HG03139 (cell line): Measurements from ENCODE around the gene SERAC1.

Experiments
- ATAC-seq: cut with Tn5 transposase; IDR thresholded peaks from one replicate; pipeline ENCODE4 v1.9.1; 2021; ENCODE audit not compliant: unreplicated experiment

SERAC1 gene

GRCh38 chr6:158124288-158124687 is 43.8 kb downstream of the SERAC1 start:
- ATAC-seq, result no peak

- ATAC-seq, result no peak
These were observed 46.0 kb downstream of the SERAC1 start for GRCh38 chr6:158122048-158122447.

GRCh38 chr6:158121335-158121734 is 46.7 kb downstream of the SERAC1 start:
- ATAC-seq, result no peak

- ATAC-seq, result no peak
These were observed 49.2 kb downstream of the SERAC1 start for GRCh38 chr6:158118886-158119285.

- ATAC-seq, result no peak
These were observed 52.6 kb downstream of the SERAC1 start for GRCh38 chr6:158115508-158115907.

- ATAC-seq, result no peak
These were observed 53.0 kb downstream of the SERAC1 start for GRCh38 chr6:158115102-158115501.

GRCh38 chr6:158113802-158114201 is 54.3 kb downstream of the SERAC1 start:
- no peak for ATAC-seq

- no peak for ATAC-seq
These were observed 56.1 kb downstream of the SERAC1 start for GRCh38 chr6:158111987-158112386.

GRCh38 chr6:158110986-158111385 is 57.1 kb downstream of the SERAC1 start:
- no peak for ATAC-seq

GRCh38 chr6:158109748-158110147 is 58.3 kb downstream of the SERAC1 start:
- ATAC-seq, result no peak

- no peak for ATAC-seq
These were observed 63.4 kb downstream of the SERAC1 start for GRCh38 chr6:158104696-158105095.

GRCh38 chr6:158103228-158103627 is 64.8 kb downstream of the SERAC1 start:
- ATAC-seq, result no peak

GRCh38 chr6:158095671-158096070 is 72.4 kb downstream of the SERAC1 start:
- no peak for ATAC-seq

GRCh38 chr6:158095031-158095430 is 73.0 kb downstream of the SERAC1 start:
- ATAC-seq, result no peak

GRCh38 chr6:158092806-158093205 is 75.3 kb downstream of the SERAC1 start:
- no peak for ATAC-seq

GRCh38 chr6:158087224-158087867 is 80.7 kb downstream of the SERAC1 start:
- no peak for ATAC-seq

GRCh38 chr6:158086504-158087223 is 81.4 kb downstream of the SERAC1 start:
- ATAC-seq, result no peak

- peak; percentile 68 for ATAC-seq
These were observed 82.0 kb downstream of the SERAC1 start for GRCh38 chr6:158086054-158086503.

- ATAC-seq, result no peak
These were observed 82.6 kb downstream of the SERAC1 start for GRCh38 chr6:158085261-158086053.

- ATAC-seq, result no peak
These were observed 84.4 kb downstream of the SERAC1 start for GRCh38 chr6:158083455-158084325.

GRCh38 chr6:158081657-158081935 is 86.5 kb downstream of the SERAC1 start:
- ATAC-seq, result no peak
